Measurements from ENCODE around the gene LMNB1.

Gene LMNB1

DNA sequence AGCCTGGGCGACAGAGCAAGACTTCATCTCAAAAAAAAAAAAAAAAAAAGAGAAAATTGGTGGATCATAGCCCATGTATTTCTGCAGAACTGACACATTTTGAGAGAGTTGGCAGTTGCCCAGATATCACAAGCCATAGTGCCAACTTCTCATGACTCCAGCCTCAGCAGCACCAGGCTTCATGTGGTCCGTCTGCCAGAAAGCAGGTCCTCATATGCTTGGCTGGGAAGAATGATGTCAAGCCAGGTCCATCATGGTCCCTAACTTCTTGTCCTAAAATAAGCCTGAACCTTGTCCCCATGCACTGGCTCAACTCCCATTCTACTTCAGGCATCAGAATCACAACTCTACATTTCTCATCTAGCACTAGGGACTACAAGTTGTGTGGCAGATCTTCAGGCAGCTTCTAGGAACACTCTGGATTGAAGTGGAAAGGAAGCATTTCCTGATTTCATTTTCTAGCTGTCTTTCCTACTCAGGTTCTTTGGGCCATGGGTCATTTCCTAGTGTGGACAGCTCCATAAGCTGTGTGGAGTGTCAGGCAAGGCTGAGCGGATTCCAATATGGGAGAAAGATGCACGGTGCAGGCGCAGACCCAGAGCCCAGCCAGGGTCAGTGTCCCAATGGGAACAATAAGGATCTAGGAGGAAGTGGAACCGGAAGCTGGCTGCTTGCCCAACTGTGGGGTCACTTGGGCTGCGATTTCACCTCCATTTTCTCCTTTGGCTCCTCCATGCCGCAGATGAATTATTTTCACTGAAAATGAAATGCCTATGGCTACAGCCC is 90.1 kb downstream of the LMNB1 start:
- Histone ChIP-seq H3K9ac (ENCODE audit: insufficient read length) (no peak overlapping the region), H3K27ac (no peak overlapping the region), H3K9me3 (ENCODE audit: low read depth, low read length) (no peaks in the 10 kb centered on the region), H3K36me3 (ENCODE audit: insufficient read depth, low read length) (peaks cover 16% of the 10 kb centered on the region), H3K4me3 (no peak overlapping the region)
- TF ChIP-seq POLR2AphosphoS5 (IDR thresholded peaks at IDR 0.05; ENCODE audit: borderline replicate concordance, low read depth, low read length) (no peak), EZH2 (IDR thresholded peaks at IDR 0.05) (no peak), FOXP2 (optimal IDR thresholded peaks at IDR 0.05; ENCODE audit: control extremely low read depth, extremely low read length, insufficient read depth) (no peak)
- no peak for DNase-seq (ENCODE audit: low read depth, low spot score)

DNA sequence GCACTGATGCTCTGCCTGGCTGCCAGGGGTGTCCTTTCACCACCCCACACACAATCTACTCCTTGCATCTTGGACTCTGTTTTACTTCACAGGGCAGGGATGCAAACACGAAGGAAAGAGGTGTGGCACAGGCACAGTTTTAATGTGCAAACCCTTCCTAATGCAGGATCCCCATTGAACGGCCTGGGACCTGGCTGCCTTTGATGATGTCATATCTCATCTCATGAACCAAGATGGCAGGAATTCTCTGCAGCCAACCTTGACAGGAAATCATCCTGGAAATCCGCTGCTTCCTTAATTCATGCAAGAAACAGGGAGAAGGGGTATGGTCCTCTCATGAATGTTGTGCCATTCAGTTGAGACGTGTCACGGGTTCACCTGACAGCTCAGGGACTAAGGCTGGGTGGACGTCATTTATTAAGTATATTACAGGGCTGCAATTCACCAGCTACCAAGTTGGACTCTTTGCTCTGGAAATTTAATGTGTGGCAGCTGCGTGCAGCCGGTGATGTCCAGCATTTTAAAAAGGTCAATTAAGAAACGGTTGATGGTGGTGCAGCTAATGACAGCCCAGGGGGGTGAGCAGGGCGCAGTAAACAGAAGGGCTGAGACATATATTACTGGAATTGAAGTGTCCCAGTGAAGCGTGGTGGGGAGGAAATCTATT is 91.5 kb downstream of the LMNB1 start:
- Histone ChIP-seq H3K9ac (ENCODE audit: insufficient read length) (no peak overlapping the region), H3K27ac (no peak overlapping the region), H3K4me3 (no peak overlapping the region), H3K36me3 (ENCODE audit: insufficient read depth, low read length) (peaks cover 11% of the 10 kb centered on the region; the same call in 1 of the 2 replicates), H3K9me3 (ENCODE audit: low read depth, low read length) (no peaks in the 10 kb centered on the region)
- no peak for DNase-seq (ENCODE audit: low read depth, low spot score)
- TF ChIP-seq FOXP2 (optimal IDR thresholded peaks at IDR 0.05; ENCODE audit: control extremely low read depth, extremely low read length, insufficient read depth): no peak

DNA sequence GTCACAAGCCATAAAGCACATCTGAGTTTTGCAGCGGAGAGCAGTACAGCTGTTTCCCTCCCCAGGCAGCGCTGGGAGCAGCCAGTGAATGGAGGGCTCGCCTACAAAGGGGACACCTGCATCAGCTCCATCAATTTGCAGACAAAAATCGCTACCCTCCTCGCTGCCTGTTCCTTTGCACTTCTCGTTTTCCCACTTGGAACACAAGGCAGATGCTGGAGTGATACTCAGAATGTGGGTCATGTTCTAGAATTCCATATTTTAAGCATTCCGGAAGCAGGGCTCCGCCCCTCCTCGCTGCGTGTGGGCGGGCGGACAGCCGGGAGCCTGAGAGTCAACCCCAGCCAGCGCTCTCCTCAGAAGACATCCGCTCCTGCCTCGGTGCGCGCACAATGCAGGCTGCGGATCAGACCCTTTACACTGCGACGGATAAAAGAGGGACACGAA is 92.1 kb downstream of the LMNB1 start:
- no peak for DNase-seq (ENCODE audit: low read depth, low spot score)
- Histone ChIP-seq H3K27ac (no peak overlapping the region), H3K9me3 (ENCODE audit: low read depth, low read length) (no peaks in the 10 kb centered on the region), H3K4me3 (no peak overlapping the region), H3K36me3 (ENCODE audit: insufficient read depth, low read length) (peaks cover 5% of the 10 kb centered on the region; the same call in 1 of the 2 replicates), H3K9ac (ENCODE audit: insufficient read length) (no peak overlapping the region)
- TF ChIP-seq POLR2AphosphoS5 (IDR thresholded peaks at IDR 0.05; ENCODE audit: borderline replicate concordance, low read depth, low read length): no peak
- no peak for TF ChIP-seq FOXP2 (optimal IDR thresholded peaks at IDR 0.05; ENCODE audit: control extremely low read depth, extremely low read length, insufficient read depth)
- no peak for TF ChIP-seq EZH2 (IDR thresholded peaks at IDR 0.05)

DNA sequence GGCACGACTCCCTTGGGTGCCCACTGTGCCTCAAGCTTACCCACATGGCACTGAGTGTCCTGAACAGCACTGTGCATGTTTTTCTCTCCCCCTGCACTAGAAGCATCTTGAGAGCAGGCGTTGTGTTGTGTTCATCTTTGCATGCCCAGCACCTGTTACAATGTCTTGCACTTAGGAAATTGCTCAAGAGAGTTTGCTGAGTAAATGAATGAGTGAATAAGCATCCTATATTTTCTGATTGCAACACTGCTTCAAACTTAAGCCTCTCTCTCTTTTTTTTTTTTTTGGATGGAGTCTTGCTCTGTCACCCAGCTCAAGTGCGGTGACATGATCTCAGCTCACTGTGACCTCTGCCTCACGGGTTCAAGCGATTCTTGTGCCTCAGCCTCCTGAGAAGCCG is 94.5 kb downstream of the LMNB1 start:
- TF ChIP-seq EZH2 (IDR thresholded peaks at IDR 0.05) (no peak), FOXP2 (optimal IDR thresholded peaks at IDR 0.05; ENCODE audit: control extremely low read depth, extremely low read length, insufficient read depth) (no peak), POLR2AphosphoS5 (IDR thresholded peaks at IDR 0.05; ENCODE audit: borderline replicate concordance, low read depth, low read length) (no peak)
- Histone ChIP-seq H3K36me3 (ENCODE audit: insufficient read depth, low read length) (no peaks in the 10 kb centered on the region; the same call in 1 of the 2 replicates), H3K9ac (ENCODE audit: insufficient read length) (no peak overlapping the region), H3K27ac (no peak overlapping the region), H3K4me3 (no peak overlapping the region), H3K9me3 (ENCODE audit: low read depth, low read length) (no peaks in the 10 kb centered on the region)
- no peak for DNase-seq (ENCODE audit: low read depth, low spot score)

DNA sequence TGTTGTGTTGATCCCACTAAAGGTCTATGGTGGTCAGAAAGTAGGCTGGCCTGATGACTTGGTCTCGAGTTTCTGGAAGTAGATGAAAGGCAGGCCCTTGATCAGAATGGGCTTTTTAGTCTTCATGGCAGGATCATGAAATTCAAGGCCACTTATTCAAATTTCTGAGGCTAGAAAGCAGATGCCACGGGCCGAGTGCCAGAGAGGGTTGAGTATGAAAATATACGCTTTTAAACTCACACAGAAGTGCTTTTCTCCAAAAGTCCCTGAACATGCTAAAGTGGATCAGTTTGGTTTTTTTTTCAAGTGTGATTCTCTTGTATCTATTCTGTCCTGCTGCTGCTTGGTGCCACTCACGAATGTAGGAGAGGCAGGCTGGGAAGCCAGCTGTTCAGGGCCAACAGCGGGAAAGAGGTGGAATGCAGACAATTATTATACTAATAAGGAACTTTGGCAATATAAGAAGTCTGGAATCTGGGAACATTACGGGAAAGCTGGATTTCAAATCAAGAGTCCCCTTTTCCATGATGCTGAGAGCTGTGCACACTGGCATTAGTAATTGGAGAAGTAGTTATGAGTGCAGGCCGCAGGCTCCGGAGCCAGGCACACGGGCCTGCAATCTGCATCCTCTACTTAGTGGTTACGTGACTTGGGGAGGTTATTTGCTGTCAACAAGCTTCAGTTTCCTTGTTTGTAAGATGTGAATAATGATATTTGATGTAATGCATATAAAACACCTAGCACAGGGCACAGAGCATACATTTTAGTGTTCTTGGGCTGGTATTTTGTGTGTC is 95.8 kb downstream of the LMNB1 start:
- no peaks in the 10 kb centered on the region; the same call in 1 of the 2 replicates for H3K36me3 ChIP-seq (ENCODE audit: insufficient read depth, low read length)

DNA sequence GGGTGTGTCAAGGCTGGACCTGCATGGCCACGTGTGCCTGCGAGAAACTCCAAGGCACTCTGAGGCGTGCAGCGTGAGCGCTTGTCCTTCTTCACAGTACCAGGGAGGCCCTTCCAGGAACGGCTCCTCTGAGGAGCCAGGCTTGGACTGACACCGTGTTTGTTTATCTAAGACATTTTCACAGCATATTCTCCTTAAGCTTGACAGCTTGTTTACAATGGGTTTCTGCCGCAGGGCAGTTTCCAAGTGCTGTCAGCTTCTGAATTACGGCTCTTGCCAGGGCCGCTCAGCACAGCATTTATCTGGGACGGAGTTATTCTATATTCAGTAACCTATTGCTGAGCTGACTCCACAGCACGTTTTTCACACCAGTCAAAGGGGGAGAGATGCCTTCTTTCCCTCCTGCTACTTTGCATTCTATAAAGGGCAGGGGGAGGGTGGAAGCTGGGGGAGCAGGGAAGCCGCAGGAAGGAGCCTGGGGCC is 98.4 kb downstream of the LMNB1 start:
- no peak overlapping the region for H3K27ac ChIP-seq
- H3K36me3 ChIP-seq (ENCODE audit: insufficient read depth, low read length): no peaks in the 10 kb centered on the region
- TF ChIP-seq FOXP2 (optimal IDR thresholded peaks at IDR 0.05; ENCODE audit: control extremely low read depth, extremely low read length, insufficient read depth) (no peak), EZH2 (IDR thresholded peaks at IDR 0.05) (no peak), POLR2AphosphoS5 (IDR thresholded peaks at IDR 0.05; ENCODE audit: borderline replicate concordance, low read depth, low read length) (no peak)
- H3K9ac ChIP-seq (ENCODE audit: insufficient read length): no peak overlapping the region
- no peaks in the 10 kb centered on the region for H3K9me3 ChIP-seq (ENCODE audit: low read depth, low read length)
- H3K4me3 ChIP-seq: no peak overlapping the region
- DNase-seq (ENCODE audit: low read depth, low spot score): no peak

More for the DNA sequence above, 95.8 kb downstream of the LMNB1 start:
- no peak for TF ChIP-seq POLR2AphosphoS5 (IDR thresholded peaks at IDR 0.05; ENCODE audit: borderline replicate concordance, low read depth, low read length)
- no peak for TF ChIP-seq FOXP2 (optimal IDR thresholded peaks at IDR 0.05; ENCODE audit: control extremely low read depth, extremely low read length, insufficient read depth)
- no peak for TF ChIP-seq EZH2 (IDR thresholded peaks at IDR 0.05)
- Histone ChIP-seq H3K9ac (ENCODE audit: insufficient read length) (no peak overlapping the region), H3K4me3 (no peak overlapping the region), H3K9me3 (ENCODE audit: low read depth, low read length) (no peaks in the 10 kb centered on the region), H3K27ac (no peak overlapping the region)
- no peak for DNase-seq (ENCODE audit: low read depth, low spot score)

DNA sequence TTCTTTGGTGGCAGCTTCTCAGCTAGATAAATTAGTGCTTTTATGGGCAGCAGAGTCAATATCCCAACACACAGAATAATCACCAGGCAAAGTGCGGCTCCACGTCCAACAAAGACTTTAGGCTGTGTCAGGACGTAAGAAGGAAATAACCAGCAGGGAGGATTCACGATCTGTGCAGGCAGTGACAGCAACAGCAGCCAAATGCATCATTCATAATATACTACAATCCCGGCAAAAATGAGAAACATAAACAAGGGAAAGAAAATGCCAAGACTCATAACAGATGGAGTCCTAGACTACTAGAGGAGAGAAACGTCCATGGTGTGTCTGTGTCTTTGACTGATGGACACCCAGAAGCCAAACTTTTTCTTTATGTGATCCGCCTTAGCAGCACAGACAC is 100.7 kb downstream of the LMNB1 start:
- Histone ChIP-seq H3K4me3 (no peak overlapping the region), H3K9me3 (ENCODE audit: low read depth, low read length) (no peaks in the 10 kb centered on the region), H3K27ac (no peak overlapping the region), H3K36me3 (ENCODE audit: insufficient read depth, low read length) (no peaks in the 10 kb centered on the region), H3K9ac (ENCODE audit: insufficient read length) (no peak overlapping the region)
- DNase-seq (ENCODE audit: low read depth, low spot score): no peak
- TF ChIP-seq EZH2 (IDR thresholded peaks at IDR 0.05) (no peak), FOXP2 (optimal IDR thresholded peaks at IDR 0.05; ENCODE audit: control extremely low read depth, extremely low read length, insufficient read depth) (no peak)

DNA sequence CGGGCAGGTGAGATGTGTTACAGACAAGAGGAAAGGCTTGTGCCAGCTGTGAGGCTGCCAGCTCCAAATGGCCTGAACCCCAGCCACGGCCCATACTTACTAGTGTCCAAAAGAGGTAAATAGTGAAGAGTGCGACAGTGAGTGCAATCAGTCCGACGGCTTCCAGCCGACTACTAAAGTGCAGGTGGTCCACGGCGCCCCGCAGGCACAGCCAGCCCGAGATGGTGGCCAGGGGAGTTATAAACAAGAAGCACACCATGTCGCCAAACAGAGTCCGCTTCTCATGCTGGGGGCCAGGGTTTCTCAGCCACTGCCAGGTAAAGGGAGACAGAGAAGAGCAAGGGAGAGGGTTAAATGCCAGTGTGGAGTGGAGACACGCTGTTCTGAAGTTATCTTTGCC is 101.1 kb downstream of the LMNB1 start:
- no peak overlapping the region for H3K4me3 ChIP-seq
- no peaks in the 10 kb centered on the region for H3K9me3 ChIP-seq (ENCODE audit: low read depth, low read length)
- no peak overlapping the region for H3K27ac ChIP-seq
- no peak for TF ChIP-seq FOXP2 (optimal IDR thresholded peaks at IDR 0.05; ENCODE audit: control extremely low read depth, extremely low read length, insufficient read depth)
- TF ChIP-seq EZH2 (IDR thresholded peaks at IDR 0.05): no peak
- TF ChIP-seq POLR2AphosphoS5 (IDR thresholded peaks at IDR 0.05; ENCODE audit: borderline replicate concordance, low read depth, low read length): no peak
- no peaks in the 10 kb centered on the region for H3K36me3 ChIP-seq (ENCODE audit: insufficient read depth, low read length)
- no peak overlapping the region for H3K9ac ChIP-seq (ENCODE audit: insufficient read length)
- DNase-seq (ENCODE audit: low read depth, low spot score): no peak
